ENCODE measurements around the gene RNASE7.

GRCh38 chr14:21033133-21033698 lies 8.9 kb upstream of the RNASE7 start:
- no peak for TF ChIP-seq EZH2 (IDR thresholded peaks at IDR 0.05; ENCODE audit: borderline replicate concordance, low read length)
- TF ChIP-seq CTCF (IDR thresholded peaks at IDR 0.05; ENCODE audit: low read length), result no peak
